Activated naive CD8-positive, alpha-beta T cell treated with anti-CD3 and anti-CD28 coated beads for 36 hours (primary cell): ENCODE data around the gene IFNA14. TPM values are rescaled to one million over a fixed set of nuclear protein-coding genes. Genes with fewer than 3 reads are reported as not detected.

Experiments used
- total RNA-seq, 2 experiments: library from RNA; stranded (reverse); gene quantifications; one replicate each; pipeline ENCODE4 v1.2.3, GENCODE V29; 2021

Gene IFNA14
- total RNA-seq, 2 experiments from 2014 or later, result not detected

Other genes starting within 250 kb of the IFNA14 start
- gene HACD4, start 208.4 kb downstream of the IFNA14 start, total RNA-seq, result 1 to 10 TPM; 5.2 to 5.3 TPM
- gene IFNB1, start 162.1 kb downstream of the IFNA14 start, total RNA-seq, result 1 to 10 TPM in 1 of 2 experiments, under 1 TPM in 1; 0.62 to 1.2 TPM
- gene IFNW1, start 98.2 kb downstream of the IFNA14 start, total RNA-seq, result under 1 TPM in 1 of 2 experiments, not detected in 1; 0.10 TPM
- not detected for gene IFNA21, start 73.3 kb downstream of the IFNA14 start, total RNA-seq
- gene IFNA4, start 52.4 kb downstream of the IFNA14 start, total RNA-seq, result not detected
- gene IFNA7, start 37.8 kb downstream of the IFNA14 start, total RNA-seq, result not detected
- gene IFNA10, start 32.9 kb downstream of the IFNA14 start, total RNA-seq, result not detected
- gene IFNA16, start 22.7 kb downstream of the IFNA14 start, total RNA-seq, result not detected
- gene IFNA17, start 11.8 kb downstream of the IFNA14 start, total RNA-seq, result not detected
- not detected for gene IFNA5, start 65.3 kb upstream of the IFNA14 start, total RNA-seq
- gene KLHL9, start 95.4 kb upstream of the IFNA14 start, total RNA-seq, result 10 to 100 TPM; 13.6 to 14.2 TPM
- not detected for gene IFNA6, start 110.9 kb upstream of the IFNA14 start, total RNA-seq
- gene IFNA13, start 128.1 kb upstream of the IFNA14 start, total RNA-seq, result not detected
- not detected for gene IFNA2, start 145.4 kb upstream of the IFNA14 start, total RNA-seq
- not detected for gene IFNA8, start 169.1 kb upstream of the IFNA14 start, total RNA-seq
- gene IFNA1, start 200.4 kb upstream of the IFNA14 start, total RNA-seq, result not detected
- gene IFNE, start 242.3 kb upstream of the IFNA14 start, total RNA-seq, result not detected